Kidney epithelial cell (primary cell): ENCODE measurements around the gene FAT2. TPM values are rescaled to one million over a fixed set of nuclear protein-coding genes. Genes with fewer than 3 reads are reported as not detected.

Source experiments
- DNase-seq: peaks from one replicate; pipeline ENCODE4 v3.0.0-alpha.2; 2010; ENCODE audit warnings: low read depth
- H3K27me3 ChIP-seq: 2 replicates; pipeline ENCODE4 v1.6.0; 2011; ENCODE audit warnings: low read length; ENCODE audit not compliant: control insufficient read depth, insufficient read depth
- H3K36me3 ChIP-seq: 2 replicates; pipeline ENCODE4 v1.5.1; 2011; ENCODE audit warnings: low read length; ENCODE audit not compliant: control insufficient read depth, insufficient read depth
- H3K4me3 ChIP-seq: 2 replicates; pipeline ENCODE4 v1.5.1; 2011; ENCODE audit warnings: low read depth, mild to moderate bottlenecking, control low read depth, low read length
- total RNA-seq: library from RNA; depleted of rRNA; stranded (reverse); fragments of >200 nt; gene quantifications from 2 replicates; pipeline ENCODE4 v1.2.3, GENCODE V29; 2015
- TF ChIP-seq, protein P1 (sequence below): IDR thresholded peaks from 2 replicates; pipeline ENCODE4 v1.5.1; 2011; ENCODE audit warnings: mild to moderate bottlenecking, moderate library complexity, low read length, control low read depth, inconsistent platforms; ENCODE audit not compliant: insufficient read depth, poor library complexity, severe bottlenecking

FAT2 gene
- 0.58 and 0.96 TPM in 2 replicates for total RNA-seq

GRCh38 chr5:151591144-151591819 lies at the start of gene FAT2:
Gene FAT2, minus strand, starts transcription at chr5:151591331. Its CDS starts 22,400 bp downstream, at chr5:151568931.
- H3K27me3 ChIP-seq: no peaks in the 10 kb centered on the region
- H3K36me3 ChIP-seq: no peaks in the 10 kb centered on the region
- H3K4me3 ChIP-seq: peak within 1 kb of the TSS; percentile 19
- TF ChIP-seq, protein P1, sequence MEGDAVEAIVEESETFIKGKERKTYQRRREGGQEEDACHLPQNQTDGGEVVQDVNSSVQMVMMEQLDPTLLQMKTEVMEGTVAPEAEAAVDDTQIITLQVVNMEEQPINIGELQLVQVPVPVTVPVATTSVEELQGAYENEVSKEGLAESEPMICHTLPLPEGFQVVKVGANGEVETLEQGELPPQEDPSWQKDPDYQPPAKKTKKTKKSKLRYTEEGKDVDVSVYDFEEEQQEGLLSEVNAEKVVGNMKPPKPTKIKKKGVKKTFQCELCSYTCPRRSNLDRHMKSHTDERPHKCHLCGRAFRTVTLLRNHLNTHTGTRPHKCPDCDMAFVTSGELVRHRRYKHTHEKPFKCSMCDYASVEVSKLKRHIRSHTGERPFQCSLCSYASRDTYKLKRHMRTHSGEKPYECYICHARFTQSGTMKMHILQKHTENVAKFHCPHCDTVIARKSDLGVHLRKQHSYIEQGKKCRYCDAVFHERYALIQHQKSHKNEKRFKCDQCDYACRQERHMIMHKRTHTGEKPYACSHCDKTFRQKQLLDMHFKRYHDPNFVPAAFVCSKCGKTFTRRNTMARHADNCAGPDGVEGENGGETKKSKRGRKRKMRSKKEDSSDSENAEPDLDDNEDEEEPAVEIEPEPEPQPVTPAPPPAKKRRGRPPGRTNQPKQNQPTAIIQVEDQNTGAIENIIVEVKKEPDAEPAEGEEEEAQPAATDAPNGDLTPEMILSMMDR: no peak
- DNase-seq: no peak

DNA sequence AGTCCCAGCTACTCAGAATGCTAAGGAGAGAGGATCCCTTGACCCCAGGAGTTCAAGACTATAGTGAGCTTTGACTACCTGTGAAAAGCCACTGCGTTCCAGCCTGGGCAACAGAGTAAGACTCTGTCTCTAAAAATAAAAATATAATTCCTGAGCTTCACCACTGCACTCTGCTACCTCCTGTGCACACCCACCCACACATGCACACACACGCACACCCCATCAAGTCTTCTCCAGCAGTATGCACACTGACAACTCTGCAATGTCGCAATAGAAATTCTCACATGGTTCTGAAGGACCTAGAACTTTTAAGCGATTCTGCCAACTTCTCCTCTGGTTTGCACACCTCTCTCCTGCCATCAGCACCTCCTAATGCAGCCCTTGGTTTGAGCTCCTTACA lies 47.5 kb upstream of the FAT2 start:
- Histone ChIP-seq H3K36me3 (no peaks in the 10 kb centered on the region), H3K4me3 (no peak overlapping the region), H3K27me3 (no peaks in the 10 kb centered on the region)
- TF ChIP-seq, protein P1: no peak
- DNase-seq: no peak

- Histone ChIP-seq H3K36me3 (no peaks in the 10 kb centered on the region), H3K4me3 (no peak overlapping the region), H3K27me3 (no peaks in the 10 kb centered on the region)
- TF ChIP-seq, protein P1: no peak
- no peak for DNase-seq
Observed at GRCh38 chr5:151637676-151638075, 46.5 kb upstream of the FAT2 start.

- Histone ChIP-seq H3K27me3 (no peaks in the 10 kb centered on the region), H3K36me3 (no peaks in the 10 kb centered on the region), H3K4me3 (no peak overlapping the region)
- no peak for DNase-seq
- TF ChIP-seq, protein P1: no peak
Observed at GRCh38 chr5:151633892-151634291, 42.8 kb upstream of the FAT2 start.

DNA sequence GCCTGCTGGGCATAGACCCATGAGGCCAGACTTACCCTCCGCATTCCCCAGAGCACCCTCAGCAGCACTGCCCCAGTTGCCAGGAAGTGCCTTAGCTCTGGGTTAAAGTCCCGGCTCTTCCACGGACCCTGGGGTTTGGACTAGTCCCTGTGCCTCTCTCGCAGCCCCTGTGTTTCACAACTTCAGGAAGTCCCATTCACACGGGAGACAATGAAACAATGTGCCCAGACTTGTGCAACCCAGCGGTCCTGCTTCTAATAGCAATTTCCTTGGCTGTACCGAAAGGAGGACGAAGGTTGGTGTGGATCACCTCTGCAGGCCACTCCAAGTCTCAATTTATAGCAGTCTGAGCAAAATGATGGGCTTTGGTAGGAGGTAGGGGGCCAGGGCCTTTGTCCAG lies 41.8 kb upstream of the FAT2 start:
- TF ChIP-seq, protein P1: no peak
- H3K36me3 ChIP-seq: no peaks in the 10 kb centered on the region
- no peak overlapping the region for H3K4me3 ChIP-seq
- DNase-seq: no peak
- H3K27me3 ChIP-seq: no peaks in the 10 kb centered on the region

DNA sequence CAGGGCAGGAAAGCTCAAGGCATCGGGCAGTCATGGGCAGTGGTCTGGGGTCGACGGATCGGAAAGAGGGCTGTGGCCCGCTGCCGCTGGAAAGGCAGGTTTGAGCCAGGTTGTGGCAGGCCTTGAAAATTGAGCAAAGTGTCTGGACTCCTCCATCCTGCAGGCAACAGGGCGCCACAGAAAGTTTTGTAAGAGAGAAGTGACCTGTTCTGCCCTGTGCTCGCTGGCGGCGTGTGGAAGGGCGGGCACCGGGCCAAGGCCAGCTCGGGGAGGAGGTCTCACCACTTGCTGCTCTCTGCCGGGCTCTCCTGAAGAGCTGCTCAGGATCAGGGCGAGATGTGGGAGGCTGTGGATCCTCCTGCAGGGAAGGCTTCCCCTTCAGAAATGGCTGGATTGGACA lies 41.4 kb upstream of the FAT2 start:
- DNase-seq: no peak
- TF ChIP-seq, protein P1: no peak
- H3K27me3 ChIP-seq: no peaks in the 10 kb centered on the region
- H3K4me3 ChIP-seq: no peak overlapping the region
- no peaks in the 10 kb centered on the region for H3K36me3 ChIP-seq
